H1 (cell line): ENCODE data around the gene SLC22A24. TPM values are rescaled to one million over a fixed set of nuclear protein-coding genes. Genes with fewer than 3 reads are reported as not detected.

Experiments used
- CTCF ChIA-PET: fragments of 300-600 bp; sonication (Branson Sonifier 250); formaldehyde crosslinking; loops from one replicate; lab custom pipeline; 2021; ENCODE audit not compliant: partially characterized antibody; lab: Charles Lee
- POLR2A ChIA-PET: fragments of 300-600 bp; sonication (Branson Sonifier 250); formaldehyde crosslinking; loops from one replicate; lab custom pipeline; 2021; ENCODE audit warnings: inconsistent platforms; ENCODE audit not compliant: partially characterized antibody; lab: Charles Lee
- DNase-seq, 2 experiments: peaks; one replicate each; pipeline versions ENCODE4 v3.0.0 to v3.0.0-alpha.2; 2010 to 2022; ENCODE audit warnings: low spot score in 2 of 2, low read depth in 1 of 2, mixed read lengths in 1 of 2
- FAIRE-seq: peaks from 2 replicates; lab custom pipeline; 2011; peaks lifted over from hg19 to GRCh38; lab: Jason Lieb, UNC
- H2AFZ ChIP-seq: 2 replicates; pipeline ENCODE4 v1.8.1; 2012; ENCODE audit warnings: low read length, inconsistent platforms
- H2AK5ac ChIP-seq: 2 replicates; pipeline ENCODE4 v1.6.1; 2013; ENCODE audit warnings: low read depth, low read length
- H2BK120ac ChIP-seq: replicated peaks from 2 replicates; pipeline ENCODE3; 2013; ENCODE audit warnings: low read depth, low read length, inconsistent platforms
- H2BK12ac ChIP-seq: 2 replicates; pipeline ENCODE4 v1.6.1; 2013; ENCODE audit warnings: low read depth, low read length
- H2BK15ac ChIP-seq: 2 replicates; pipeline ENCODE4 v1.6.1; 2013; ENCODE audit warnings: low read length
- H2BK20ac ChIP-seq: 2 replicates; pipeline ENCODE4 v1.6.1; 2013; ENCODE audit warnings: low read length
- H2BK5ac ChIP-seq: 2 replicates; pipeline ENCODE4 v1.6.1; 2013; ENCODE audit warnings: low read depth, low read length
- H3K14ac ChIP-seq: 2 replicates; pipeline ENCODE4 v1.6.1; 2013; ENCODE audit warnings: inconsistent platforms; ENCODE audit not compliant: insufficient read length
- H3K18ac ChIP-seq: 2 replicates; pipeline ENCODE4 v1.6.1; 2013; ENCODE audit warnings: low read length; ENCODE audit errors: extremely low read depth
- H3K23ac ChIP-seq: 2 replicates; pipeline ENCODE4 v1.6.1; 2013; ENCODE audit warnings: inconsistent platforms; ENCODE audit not compliant: insufficient read length
- H3K23me2 ChIP-seq: 2 replicates; pipeline ENCODE4 v1.6.1; 2013; ENCODE audit warnings: low read depth, low read length
- H3K27ac ChIP-seq: 2 replicates; pipeline ENCODE4 v1.6.1; 2011; ENCODE audit warnings: low read depth, low read length, inconsistent platforms
- H3K27me3 ChIP-seq, 4 experiments: replicated peaks in 1 of 4; 1 replicate in 1 of 4; 2 replicates in 3 of 4; pipeline versions ENCODE4 v1.6.1 to v1.8.1; 2011 to 2013; ENCODE audit warnings: low read length in 3 of 4, mild to moderate bottlenecking in 3 of 4, inconsistent platforms in 2 of 4, mixed read lengths in 2 of 4, moderate library complexity in 1 of 4; ENCODE audit not compliant: control insufficient read depth in 3 of 4, insufficient read depth in 3 of 4; ENCODE audit errors: extremely low read depth in 1 of 4
- H3K36me3 ChIP-seq, 4 experiments: 2 replicates each; pipeline versions ENCODE4 v1.6.1 to v1.8.1; 2011 to 2013; ENCODE audit warnings: mild to moderate bottlenecking in 4 of 4, low read length in 3 of 4, moderate library complexity in 2 of 4, control low read depth in 1 of 4, inconsistent platforms in 1 of 4; ENCODE audit not compliant: insufficient read depth in 4 of 4, control insufficient read depth in 2 of 4
- H3K4ac ChIP-seq: replicated peaks from 2 replicates; pipeline ENCODE3; 2013; ENCODE audit warnings: low read length, low read depth, mixed read lengths, inconsistent platforms; ENCODE audit not compliant: insufficient read length
- H3K4me1 ChIP-seq, 4 experiments: replicated peaks in 1 of 4; 1 replicate in 1 of 4; 2 replicates in 3 of 4; pipeline versions ENCODE4 v1.6.1 to v1.8.1; 2011 to 2013; ENCODE audit warnings: low read length in 3 of 4, inconsistent platforms in 2 of 4, mixed read lengths in 1 of 4; ENCODE audit not compliant: insufficient read depth in 4 of 4, control insufficient read depth in 3 of 4
- H3K4me2 ChIP-seq, 2 experiments: 2 replicates each; pipeline versions ENCODE4 v1.6.1 to v1.8.1; 2011 to 2013; ENCODE audit warnings: low read depth in 2 of 2, low read length in 2 of 2, control low read depth in 1 of 2, inconsistent platforms in 1 of 2, mild to moderate bottlenecking in 1 of 2; ENCODE audit not compliant: insufficient read depth in 1 of 2
- H3K4me3 ChIP-seq, 4 experiments: fragments of 200-600, 300-600 bp in 1 of 4; sonication (generic), shearing (Covaris generic), sonication (Bioruptor Twin) in 1 of 4; 2 replicates each; pipeline versions ENCODE4 v1.5.1 to v1.8.1; 2011 to 2016; ENCODE audit warnings: low read length in 4 of 4, low read depth in 3 of 4, control low read depth in 2 of 4, inconsistent platforms in 2 of 4, mild to moderate bottlenecking in 2 of 4, mixed read lengths in 1 of 4, moderate library complexity in 1 of 4; ENCODE audit not compliant: insufficient read depth in 2 of 4; ENCODE audit errors: extremely low read depth in 1 of 4
- H3K56ac ChIP-seq: replicated peaks from 2 replicates; pipeline ENCODE3; 2013; ENCODE audit warnings: low read depth, mild to moderate bottlenecking, mixed read lengths, low read length, inconsistent platforms; ENCODE audit not compliant: insufficient read length
- H3K79me1 ChIP-seq: 2 replicates; pipeline ENCODE4 v1.6.1; 2013; ENCODE audit warnings: low read depth, low read length, control low read depth
- H3K79me2 ChIP-seq, 2 experiments: 2 replicates each; pipeline versions ENCODE4 v1.6.1 to v1.8.1; 2012 to 2013; ENCODE audit warnings: low read length in 2 of 2, mild to moderate bottlenecking in 2 of 2, inconsistent platforms in 1 of 2; ENCODE audit not compliant: insufficient read depth in 2 of 2, control insufficient read depth in 1 of 2
- H3K9ac ChIP-seq, 4 experiments: replicated peaks in 1 of 4; 1 replicate in 1 of 4; 2 replicates in 3 of 4; pipeline versions ENCODE4 v1.6.1 to v1.8.1; 2011 to 2013; ENCODE audit warnings: low read depth in 3 of 4, low read length in 3 of 4, control low read depth in 2 of 4, mild to moderate bottlenecking in 2 of 4, moderate library complexity in 2 of 4, inconsistent platforms in 1 of 4; ENCODE audit errors: extremely low read depth in 1 of 4
- H3K9me3 ChIP-seq, 2 experiments: 2 replicates each; pipeline versions ENCODE4 v1.6.1 to v1.8.1; 2012 to 2013; ENCODE audit warnings: mild to moderate bottlenecking in 2 of 2, moderate library complexity in 2 of 2, control low read depth in 1 of 2, inconsistent platforms in 1 of 2, low read depth in 1 of 2, low read length in 1 of 2, mixed read lengths in 1 of 2; ENCODE audit not compliant: insufficient read depth in 2 of 2
- H4K20me1 ChIP-seq, 2 experiments: replicated peaks in 1 of 2; 2 replicates each; pipeline versions ENCODE3 to v1.8.1; 2011 to 2013; ENCODE audit warnings: inconsistent platforms in 2 of 2, low read length in 2 of 2, mild to moderate bottlenecking in 1 of 2; ENCODE audit not compliant: insufficient read depth in 2 of 2, control insufficient read depth in 1 of 2
- H4K5ac ChIP-seq: 2 replicates; pipeline ENCODE4 v1.6.1; 2013; ENCODE audit warnings: low read length, low read depth, mixed read lengths, inconsistent platforms; ENCODE audit not compliant: insufficient read length
- H4K8ac ChIP-seq: 2 replicates; pipeline ENCODE4 v1.8.0; 2013; ENCODE audit warnings: mild to moderate bottlenecking, moderate library complexity, low read length, inconsistent platforms; ENCODE audit not compliant: insufficient read depth; ENCODE audit errors: extremely low read depth
- H4K91ac ChIP-seq: replicated peaks from 2 replicates; pipeline ENCODE3; 2013; ENCODE audit warnings: low read length, mixed read lengths, inconsistent platforms; ENCODE audit not compliant: insufficient read length
- CBX5 ChIP-seq: fragments of 300-800, 300-1000 bp; sonication (generic); IDR thresholded peaks from 2 replicates; pipeline ENCODE4 v1.7.1; 2016; ENCODE audit warnings: antibody characterized with exemption, low read length, low read depth
- CBX8 ChIP-seq: fragments of 300-800, 300-1000 bp; sonication (generic); IDR thresholded peaks from 2 replicates; pipeline ENCODE4 v1.7.1; 2016; ENCODE audit warnings: low read depth, low read length, borderline replicate concordance
- CEBPB ChIP-seq: IDR thresholded peaks from 2 replicates; pipeline ENCODE4 v1.6.1; 2012; ENCODE audit warnings: low read depth, low read length
- GABPA ChIP-seq: IDR thresholded peaks from 2 replicates; pipeline ENCODE4 v1.6.1; 2011; ENCODE audit warnings: mild to moderate bottlenecking, low read length, moderate library complexity, borderline replicate concordance; ENCODE audit not compliant: insufficient read depth
- GTF2F1 ChIP-seq: IDR thresholded peaks from 2 replicates; pipeline ENCODE4 v1.6.1; 2012; ENCODE audit warnings: low read depth, low read length, improper control_type of control experiment, borderline replicate concordance
- JUN ChIP-seq: IDR thresholded peaks from 2 replicates; pipeline ENCODE4 v1.6.1; 2011; ENCODE audit warnings: low read depth, mild to moderate bottlenecking, improper control_type of control experiment, low read length
- RNF2 ChIP-seq: fragments of 200-900, 300-1000 bp; sonication (generic); IDR thresholded peaks from 2 replicates; pipeline ENCODE4 v1.7.1; 2016; ENCODE audit warnings: borderline replicate concordance, low read depth, mild to moderate bottlenecking, antibody characterized with exemption, low read length; ENCODE audit not compliant: poor library complexity, severe bottlenecking; ENCODE audit errors: missing control alignments
- SIN3A ChIP-seq, 2 experiments: IDR thresholded peaks in 1 of 2; conservative IDR thresholded peaks in 1 of 2; 2 replicates each; pipeline ENCODE4 v1.6.1; 2011 to 2012; ENCODE audit warnings: low read length in 2 of 2, improper control_type of control experiment in 1 of 2, low read depth in 1 of 2, mild to moderate bottlenecking in 1 of 2
- SUZ12 ChIP-seq: fragments of 200-600 bp; sonication (generic); IDR thresholded peaks from 2 replicates; pipeline ENCODE4 v1.6.1; 2012; ENCODE audit warnings: mild to moderate bottlenecking, inconsistent platforms, low read length, moderate library complexity, mixed read lengths
- TBP ChIP-seq: IDR thresholded peaks from 2 replicates; pipeline ENCODE4 v1.6.1; 2011; ENCODE audit warnings: low read depth, low read length, improper control_type of control experiment
- USF2 ChIP-seq: IDR thresholded peaks from 2 replicates; pipeline ENCODE4 v1.6.1; 2011; ENCODE audit warnings: low read length, improper control_type of control experiment
- ZNF274 ChIP-seq: IDR thresholded peaks from 2 replicates; pipeline ENCODE4 v1.7.0; 2012; ENCODE audit warnings: low read length, borderline replicate concordance; ENCODE audit errors: extremely low read depth
- WGBS, 2 experiments: shearing (Covaris generic) in 1 of 2; methylation state at CpG; one replicate each; pipeline versions ENCODE4 v1.1.6 to v1.1.7; 2013 to 2015; ENCODE audit warnings: low lambda C conversion rate in 2 of 2, mixed read lengths in 2 of 2, inconsistent platforms in 1 of 2, low coverage in 1 of 2, missing lambda C conversion rate in 1 of 2; ENCODE audit not compliant: insufficient replicate concordance in 2 of 2, insufficient coverage in 1 of 2, insufficient read length in 1 of 2; ENCODE audit errors: extremely low coverage in 1 of 2, missing lambda C conversion rate in 1 of 2; 5-methylcytosine and 5-hydroxymethylcytosine counted together
- polyA plus RNA-seq, 7 experiments: library from polyadenylated mRNA; depleted of rRNA in 3 of 7; stranded (reverse) in 5 of 7; unstranded in 2 of 7; fragments of >200 nt in 5 of 7; fragments of 200-250 nt in 2 of 7; gene quantifications; 1 replicate in 5 of 7; 2 replicates in 1 of 7; 4 replicates in 1 of 7; pipeline versions ENCODE4 v1.2.1 to v1.2.3, GENCODE V29; 2011 to 2013; ENCODE audit warnings: missing spikeins in 2 of 7, mixed read lengths in 2 of 7
- total RNA-seq: library from RNA; stranded (reverse); fragmentation: NEBNext Ultra II Directional; extraction: Animal tissue kit (Norgen Biotek cat#: 25700); gene quantifications from 2 replicates; pipeline ENCODE4 v1.2.1, GENCODE V29; 2021

The SLC22A24 gene
- total and polyA plus RNA-seq, 2 of the 8 experiments (the other 6 are each of a cell fraction or from before 2014, with no cell fraction given): not detected

GRCh38 chr11:63080682-63081081, 63.3 kb downstream of the SLC22A24 start:
- Histone ChIP-seq H2AK5ac (no peak overlapping the region), H2AFZ (no peak overlapping the region), H3K79me2 (no peaks in the 10 kb centered on the region), H3K23ac (no peak overlapping the region), H4K8ac (no peak overlapping the region), H3K4me2 (no peak overlapping the region), H3K4ac (no peak overlapping the region), H2BK15ac (no peak overlapping the region), H3K36me3 (no peaks in the 10 kb centered on the region), H4K91ac (no peak overlapping the region), H3K9ac (no peak overlapping the region), H3K9me3 (peaks cover 13 to 22% of the 10 kb centered on the region in 2 experiments; a peak in 3 of 4 replicates), H3K4me3 (no peak overlapping the region), H4K20me1 (no peaks in the 10 kb centered on the region), H2BK5ac (no peak overlapping the region), H4K5ac (no peak overlapping the region), H3K18ac (no peak overlapping the region), H3K56ac (no peak overlapping the region), H3K79me1 (no peaks in the 10 kb centered on the region), H3K14ac (no peak overlapping the region), H3K4me1 (no peaks in the 10 kb centered on the region), H2BK12ac (no peak overlapping the region), H3K27me3 (no peaks in the 10 kb centered on the region), H2BK20ac (no peak overlapping the region), H2BK120ac (no peak overlapping the region), H3K23me2 (no peaks in the 10 kb centered on the region), H3K27ac (no peak overlapping the region)
- POLR2A ChIA-PET: no interaction called here
- CTCF ChIA-PET: no interaction called here
- 66% methylated on average over 2 of the region's 2 CpGs; no CpG with 5 or more reads in 1 of the 2 experiments for WGBS, 2 experiments
- DNase-seq: no peak
- FAIRE-seq: no peak
- no peak for TF ChIP-seq GTF2F1
- TF ChIP-seq SUZ12: no peak
- TF ChIP-seq SIN3A (conservative IDR thresholded peaks at IDR 0.05 in 1 of 2, IDR thresholded peaks at IDR 0.05 in 1 of 2; ENCODE audit: low read depth in 1 of 2, low read length in 2 of 2): no peak
- no peak for TF ChIP-seq CBX5
- TF ChIP-seq JUN: no peak
- TF ChIP-seq CBX8: no peak
- no peak for TF ChIP-seq TBP
- TF ChIP-seq ZNF274: no peak
- no peak for TF ChIP-seq RNF2
- TF ChIP-seq CEBPB: no peak
- no peak for TF ChIP-seq GABPA
- TF ChIP-seq USF2: no peak
